Small intestine (tissue), 7 donors: ENCODE data around the gene LEF1. TPM values are rescaled to one million over a fixed set of nuclear protein-coding genes. Genes with fewer than 3 reads are reported as not detected.
"Not testable (repeated sequence)": the region's sequence is repeated elsewhere in the genome, so short reads cannot be mapped to it uniquely, and the experiment has no call there.

ENCODE experiments used
- DNase-seq, 2 donors: peaks; one replicate each; pipeline versions ENCODE4 v3.0.0 to v3.0.0-alpha.2; 2013
- FAIRE-seq: peaks from 2 replicates; lab custom pipeline; 2012; peaks lifted over from hg19 to GRCh38; lab: Jason Lieb, UNC
- H3K27ac ChIP-seq, 3 donors: one replicate each; pipeline ENCODE4 v1.5.1; 2013; ENCODE audit warnings: low read length in 2 of 3, mild to moderate bottlenecking in 2 of 3, control low read depth in 1 of 3, inconsistent platforms in 1 of 3, low read depth in 1 of 3, moderate library complexity in 1 of 3
- H3K27me3 ChIP-seq, 3 donors: one replicate each; pipeline ENCODE4 v1.6.1; 2013; ENCODE audit warnings: low read length in 3 of 3, inconsistent platforms in 1 of 3; ENCODE audit not compliant: control insufficient read depth in 3 of 3, insufficient read depth in 3 of 3
- H3K36me3 ChIP-seq, 3 donors: one replicate each; pipeline ENCODE4 v1.6.1; 2013; ENCODE audit warnings: low read length in 3 of 3, inconsistent platforms in 1 of 3, low read depth in 1 of 3, mild to moderate bottlenecking in 1 of 3, moderate library complexity in 1 of 3; ENCODE audit not compliant: control insufficient read depth in 3 of 3, insufficient read depth in 2 of 3
- H3K4me1 ChIP-seq, 3 donors: one replicate each; pipeline ENCODE4 v1.6.1; 2013; ENCODE audit warnings: low read length in 2 of 3, inconsistent platforms in 1 of 3, low read depth in 1 of 3, mild to moderate bottlenecking in 1 of 3, moderate library complexity in 1 of 3; ENCODE audit not compliant: control insufficient read depth in 3 of 3, insufficient read depth in 2 of 3
- H3K4me3 ChIP-seq, 3 donors: one replicate each; pipeline ENCODE4 v1.5.1; 2013; ENCODE audit warnings: low read length in 3 of 3, control low read depth in 1 of 3, inconsistent platforms in 1 of 3, low read depth in 1 of 3, mild to moderate bottlenecking in 1 of 3, moderate library complexity in 1 of 3
- H3K9me3 ChIP-seq, 2 donors: one replicate each; pipeline ENCODE4 v1.6.1; 2013; ENCODE audit warnings: low read depth in 1 of 2, low read length in 1 of 2; ENCODE audit not compliant: control insufficient read depth in 2 of 2, insufficient read depth in 1 of 2
- WGBS, 3 donors: extraction: QIAGEN DNeasy Blood & Tissue Kit; methylation state at CpG; one replicate each; pipeline ENCODE4 v1.1.7; 2013; 5-methylcytosine and 5-hydroxymethylcytosine counted together
- polyA plus RNA-seq, 4 donors: library from polyadenylated mRNA; stranded (reverse) in 3 of 4; unstranded in 1 of 4; fragments of 200-250 nt in 3 of 4; fragments of 120-200 nt in 1 of 4; gene quantifications; one replicate each; pipeline versions ENCODE4 v1.2.1 to v1.2.3, GENCODE V29; 2013
- donor health status: healthy with polysubstance abuse.
- donor health status: control.
- donor health status: control.
- donor health status: Bipolar disorder and iron deficiency.
- donor health status: healthy.

LEF1 gene
- polyA plus RNA-seq, 4 donors, result 0.89 to 5.2 (median 3.7) TPM

- DNase-seq (no peak), FAIRE-seq (no peak)
- Histone ChIP-seq H3K27ac (no peak overlapping the region), H3K4me1 (no peaks in the 10 kb centered on the region), H3K9me3 (no peaks in the 10 kb centered on the region), H3K4me3 (no peak overlapping the region), H3K36me3 (peaks cover 6 to 54% (median 19%) of the 10 kb centered on the region in 3 donors), H3K27me3 (no peaks in the 10 kb centered on the region)
- 78 to 84% (median 81%) methylated on average over 5 of the region's 5 CpGs for WGBS, 3 donors
Measured at GRCh38 chr4:108024085-108024877, 144.5 kb downstream of the LEF1 start.

GRCh38 chr4:108018884-108019187 lies 149.9 kb downstream of the LEF1 start:
- Histone ChIP-seq H3K27ac (no peak overlapping the region), H3K9me3 (no peaks in the 10 kb centered on the region), H3K4me1 (no peaks in the 10 kb centered on the region), H3K4me3 (no peak overlapping the region), H3K36me3 (peaks cover 2 to 54% (median 20%) of the 10 kb centered on the region in 3 donors), H3K27me3 (no peaks in the 10 kb centered on the region)
- FAIRE-seq (no peak), DNase-seq (no peak)
- 44 to 49% (median 46%) methylated on average over 2 of the region's 2 CpGs for WGBS, 3 donors

GRCh38 chr4:108018040-108018883 lies 150.5 kb downstream of the LEF1 start:
- H3K4me1 ChIP-seq, result no peaks in the 10 kb centered on the region
- WGBS, 3 donors, result 38 to 44% (median 41%) methylated on average over 8 of the region's 8 CpGs
- H3K9me3 ChIP-seq, result no peaks in the 10 kb centered on the region
- FAIRE-seq (no peak), DNase-seq (peak; percentile 80 to 83)
- H3K27ac ChIP-seq, result no peak overlapping the region
- no peaks in the 10 kb centered on the region for H3K27me3 ChIP-seq
- H3K36me3 ChIP-seq, result peaks cover 2 to 53% (median 20%) of the 10 kb centered on the region in 3 donors
- H3K4me3 ChIP-seq, result no peak overlapping the region

- 97 to 99% (median 99%) methylated on average over 5 of the region's 5 CpGs for WGBS, 3 donors
- DNase-seq (no peak), FAIRE-seq (no peak)
- Histone ChIP-seq H3K4me1 (no peaks in the 10 kb centered on the region), H3K27ac (no peak overlapping the region), H3K27me3 (no peaks in the 10 kb centered on the region), H3K36me3 (peaks cover 6 to 47% (median 15%) of the 10 kb centered on the region in 3 donors), H3K4me3 (no peak overlapping the region), H3K9me3 (no peaks in the 10 kb centered on the region)
Measured at GRCh38 chr4:108013955-108014354, 154.8 kb downstream of the LEF1 start.

GRCh38 chr4:108013327-108013726 lies 155.4 kb downstream of the LEF1 start:
- FAIRE-seq (no peak), DNase-seq (no peak)
- no peaks in the 10 kb centered on the region for H3K27me3 ChIP-seq
- no peak overlapping the region for H3K27ac ChIP-seq
- no peaks in the 10 kb centered on the region for H3K4me1 ChIP-seq
- peaks cover 6 to 45% (median 15%) of the 10 kb centered on the region in 3 donors for H3K36me3 ChIP-seq
- H3K4me3 ChIP-seq, result no peak overlapping the region
- H3K9me3 ChIP-seq, result no peaks in the 10 kb centered on the region

- not testable (repeated sequence) for H3K27ac ChIP-seq, H3K4me3 ChIP-seq, H3K9me3 ChIP-seq, H3K27me3 ChIP-seq, FAIRE-seq, H3K4me1 ChIP-seq, DNase-seq
- WGBS, 3 donors, result 95 to 98% (median 97%) methylated on average over 5 of the region's 5 CpGs
- H3K36me3 ChIP-seq, result peaks cover 6 to 40% (median 15%) of the 10 kb centered on the region in 3 donors
Measured at GRCh38 chr4:108012382-108012781, 156.3 kb downstream of the LEF1 start.

GRCh38 chr4:108010167-108010566 lies 158.6 kb downstream of the LEF1 start:
- no peaks in the 10 kb centered on the region for H3K27me3 ChIP-seq
- no peak for DNase-seq
- WGBS, 3 donors, result 99 to 100% (median 100%) methylated on average over 2 of the region's 2 CpGs
- no peak for FAIRE-seq
- H3K4me3 ChIP-seq, result no peak overlapping the region
- H3K9me3 ChIP-seq, result peaks cover 0 to 3% of the 10 kb centered on the region in 2 donors
- H3K27ac ChIP-seq, result no peak overlapping the region
- H3K36me3 ChIP-seq, result peaks cover 3 to 25% (median 3%) of the 10 kb centered on the region in 3 donors
- no peaks in the 10 kb centered on the region for H3K4me1 ChIP-seq

GRCh38 chr4:108008721-108009120 lies 160.0 kb downstream of the LEF1 start:
- DNase-seq (no peak), FAIRE-seq (no peak)
- Histone ChIP-seq H3K27me3 (no peaks in the 10 kb centered on the region), H3K36me3 (peaks cover 2 to 24% (median 3%) of the 10 kb centered on the region in 3 donors), H3K4me3 (no peak overlapping the region), H3K4me1 (no peaks in the 10 kb centered on the region), H3K27ac (no peak overlapping the region), H3K9me3 (peaks cover 0 to 3% of the 10 kb centered on the region in 2 donors)
- WGBS, 3 donors, result 92 to 94% (median 93%) methylated on average over 2 of the region's 2 CpGs
